ENCODE data around the gene ZFHX3. TPM values are rescaled to one million over a fixed set of nuclear protein-coding genes. Genes with fewer than 3 reads are reported as not detected.
"Not testable (repeated sequence)": the region's sequence is repeated elsewhere in the genome, so short reads cannot be mapped to it uniquely, and the experiment has no call there.

ZFHX3 gene
- total RNA-seq, 2 experiments from 2014 or later = 0.63 to 0.64 TPM

GRCh38 chr16:72996291-72997062, 51.5 kb downstream of the ZFHX3 start:
- H3K4me1 ChIP-seq (ENCODE audit: insufficient read depth, low read length) = no peaks in the 10 kb centered on the region
- H3K27ac ChIP-seq (ENCODE audit: low read depth in 1 of 2, low read length in 2 of 2) = no peak overlapping the region
- ChIA-PET CTCF (no interaction called here), POLR2A (no interaction called here)
- no peak for DNase-seq
- H3K36me3 ChIP-seq (ENCODE audit: insufficient read depth, low read length) = no peaks in the 10 kb centered on the region
- TF ChIP-seq CTCF (IDR thresholded peaks at IDR 0.05) = no peak
- H3K27me3 ChIP-seq (ENCODE audit: control insufficient read depth in 1 of 2, insufficient read depth in 2 of 2, low read length in 2 of 2) = peaks cover 0 to 3% of the 10 kb centered on the region in 2 experiments
- H3K9me3 ChIP-seq (ENCODE audit: control insufficient read depth in 1 of 2, insufficient read depth in 1 of 2, low read length in 2 of 2) = peaks cover 0 to 20% of the 10 kb centered on the region in 2 experiments
- intact Hi-C loops (cut with DNase I, micrococcal nuclease) = no loop called here
- H3K4me3 ChIP-seq (ENCODE audit: low read length) = no peak overlapping the region
- ATAC-seq (ENCODE audit: poor library complexity) = no peak
- no peak overlapping the region for H3K27ac Mint-ChIP-seq
- no peak overlapping the region for H3K4me3 Mint-ChIP-seq
- H3K27me3 Mint-ChIP-seq = no peaks in the 10 kb centered on the region
- no peaks in the 10 kb centered on the region for H3K9me3 Mint-ChIP-seq
- H3K36me3 Mint-ChIP-seq (ENCODE audit: low read depth) = no peaks in the 10 kb centered on the region
- no peaks in the 10 kb centered on the region for H3K4me1 Mint-ChIP-seq (ENCODE audit: low read depth)

DNA sequence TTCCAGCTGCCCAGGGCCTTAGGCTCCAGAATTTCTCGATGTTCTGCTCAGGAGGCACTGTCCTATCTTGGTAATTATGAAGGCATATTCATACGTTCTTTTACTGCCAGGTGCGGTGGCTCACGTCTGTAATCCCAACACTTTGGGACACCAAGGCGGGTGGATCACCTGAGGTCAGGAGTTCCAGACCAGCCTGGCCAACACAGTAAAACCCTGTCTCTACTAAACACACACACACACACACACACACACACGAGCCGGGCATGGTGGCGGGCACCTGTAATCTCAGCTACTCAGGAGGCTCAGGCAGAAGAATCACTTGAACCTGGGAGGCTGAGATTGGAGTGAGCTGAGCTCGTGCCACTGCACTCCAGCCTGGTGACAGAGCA, 52.1 kb downstream of the ZFHX3 start:
- peaks cover 0 to 14% of the 10 kb centered on the region in 2 experiments for H3K9me3 ChIP-seq (ENCODE audit: control insufficient read depth in 1 of 2, insufficient read depth in 1 of 2, low read length in 2 of 2)
- CTCF ChIA-PET; H3K4me3 ChIP-seq (ENCODE audit: low read length); DNase-seq; H3K4me1 Mint-ChIP-seq (ENCODE audit: low read depth); H3K4me3 Mint-ChIP-seq; H3K36me3 Mint-ChIP-seq (ENCODE audit: low read depth); H3K27me3 Mint-ChIP-seq; H3K36me3 ChIP-seq (ENCODE audit: insufficient read depth, low read length); H3K27ac Mint-ChIP-seq; H3K4me1 ChIP-seq (ENCODE audit: insufficient read depth, low read length); POLR2A ChIA-PET; H3K27me3 ChIP-seq (ENCODE audit: control insufficient read depth in 1 of 2, insufficient read depth in 2 of 2, low read length in 2 of 2); H3K9me3 Mint-ChIP-seq; ATAC-seq (ENCODE audit: poor library complexity); H3K27ac ChIP-seq (ENCODE audit: low read depth in 1 of 2, low read length in 2 of 2); intact Hi-C loops (cut with DNase I, micrococcal nuclease): not testable (repeated sequence)

DNA sequence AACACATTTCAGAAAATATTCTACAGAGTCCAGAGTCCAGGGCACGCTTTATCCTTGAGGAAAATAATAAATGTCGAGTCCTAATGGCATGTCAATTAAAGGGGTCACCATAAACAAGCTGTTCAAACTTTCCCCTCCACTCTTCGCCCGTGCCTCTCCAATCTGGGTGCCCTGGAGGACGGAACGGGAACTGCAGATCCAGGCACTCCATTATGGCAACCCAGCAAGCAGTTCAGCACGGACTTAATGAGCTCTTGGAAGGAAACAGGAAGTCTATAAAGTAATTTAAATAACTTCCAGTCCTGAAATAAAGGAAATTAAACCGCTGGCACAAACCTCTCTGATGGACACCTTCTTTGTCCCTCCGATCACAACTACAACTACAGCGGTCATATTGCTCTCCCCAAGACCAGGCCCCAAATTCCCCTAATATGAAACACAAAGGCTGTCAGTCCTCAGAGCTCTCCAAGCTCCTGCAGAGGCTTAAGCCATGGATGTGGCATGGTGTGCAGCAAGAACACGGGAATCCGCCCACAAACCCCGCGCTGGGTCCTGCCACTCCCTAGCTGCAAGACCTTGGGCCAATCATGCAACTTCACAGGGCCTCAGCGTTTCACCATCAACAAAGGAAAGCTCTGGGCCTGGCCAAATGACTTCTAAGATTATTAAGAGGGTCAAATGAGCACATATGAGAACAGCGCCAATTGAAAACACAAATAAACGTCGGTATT, 52.6 kb downstream of the ZFHX3 start:
- DNase-seq = peak in 1 of 14 experiments; percentile 22
- ChIA-PET CTCF (no interaction called here), POLR2A (no interaction called here)
- Histone ChIP-seq H3K36me3 (ENCODE audit: insufficient read depth, low read length) (no peaks in the 10 kb centered on the region), H3K27me3 (ENCODE audit: control insufficient read depth in 1 of 2, insufficient read depth in 2 of 2, low read length in 2 of 2) (no peaks in the 10 kb centered on the region), H3K4me3 (ENCODE audit: low read length) (no peak overlapping the region), H3K4me1 (ENCODE audit: insufficient read depth, low read length) (no peaks in the 10 kb centered on the region), H3K9me3 (ENCODE audit: control insufficient read depth in 1 of 2, insufficient read depth in 1 of 2, low read length in 2 of 2) (peaks cover 0 to 13% of the 10 kb centered on the region in 2 experiments), H3K27ac (ENCODE audit: low read depth in 1 of 2, low read length in 2 of 2) (no peak overlapping the region)
- Mint-ChIP-seq H3K4me3 (no peak overlapping the region), H3K4me1 (ENCODE audit: low read depth) (no peaks in the 10 kb centered on the region), H3K36me3 (ENCODE audit: low read depth) (no peaks in the 10 kb centered on the region), H3K27ac (no peak overlapping the region), H3K27me3 (no peaks in the 10 kb centered on the region), H3K9me3 (no peaks in the 10 kb centered on the region)
- TF ChIP-seq CTCF (IDR thresholded peaks at IDR 0.05) = no peak
- intact Hi-C loops (cut with DNase I, micrococcal nuclease) = no loop called here
- no peak for ATAC-seq (ENCODE audit: poor library complexity)

Measured in CD4-positive, alpha-beta T cell (primary cell).